Measurements from ENCODE around the gene DSP. TPM values are rescaled to one million over a fixed set of nuclear protein-coding genes. Genes with fewer than 3 reads are reported as not detected.

The DSP gene
- total RNA-seq, 1 donor from 2014 or later: 172 TPM

DNA sequence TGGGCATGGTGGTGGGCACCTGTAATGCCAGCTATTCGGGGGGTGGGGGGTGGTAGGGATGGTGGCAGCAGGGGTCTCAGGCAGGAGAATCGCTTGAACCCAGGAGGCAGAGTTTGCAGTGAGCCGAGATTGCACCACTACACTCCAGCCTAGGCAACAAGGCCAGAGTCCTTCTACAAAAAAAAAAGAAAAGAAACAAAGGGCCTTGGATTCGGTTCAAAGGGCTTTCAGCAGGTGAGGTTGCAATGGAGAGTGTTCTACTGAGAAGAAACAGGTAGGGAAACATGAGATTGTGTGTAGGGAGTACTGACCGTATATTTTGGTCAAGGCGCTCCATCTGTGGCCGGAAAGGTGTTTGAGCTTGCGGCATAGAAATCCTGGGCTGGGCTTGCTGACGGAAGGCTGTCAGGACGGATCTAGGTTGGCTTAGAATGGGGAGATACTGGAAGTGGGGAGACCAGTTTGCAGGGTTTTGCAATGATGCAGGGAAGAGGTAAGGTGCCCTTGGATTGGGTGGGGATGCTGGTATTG is 40.7 kb upstream of the DSP start:
- no peak for TF ChIP-seq CTCF (IDR thresholded peaks at IDR 0.05; ENCODE audit: unreplicated experiment)
- H3K27ac Mint-ChIP-seq: no peak overlapping the region

GRCh38 chr6:7502743-7503142 is 38.7 kb upstream of the DSP start:
- no peaks in the 10 kb centered on the region for H3K9me3 Mint-ChIP-seq
- H3K4me1 Mint-ChIP-seq: peaks cover 21% of the 10 kb centered on the region
- TF ChIP-seq CTCF (IDR thresholded peaks at IDR 0.05; ENCODE audit: unreplicated experiment): no peak
- DNase-seq (ENCODE audit: low spot score in 2 of 2, unreplicated experiment in 2 of 2): no peak
- no peaks in the 10 kb centered on the region for H3K27me3 Mint-ChIP-seq (ENCODE audit: low read depth)
- no peak overlapping the region for H3K4me3 Mint-ChIP-seq
- H3K27ac Mint-ChIP-seq: no peak overlapping the region
- no peaks in the 10 kb centered on the region for H3K36me3 Mint-ChIP-seq

More for the DNA sequence above, 40.7 kb upstream of the DSP start:
- Mint-ChIP-seq H3K36me3 (no peaks in the 10 kb centered on the region), H3K27me3 (ENCODE audit: low read depth) (no peaks in the 10 kb centered on the region), H3K9me3 (no peaks in the 10 kb centered on the region), H3K4me3 (no peak overlapping the region), H3K4me1 (peaks cover 18% of the 10 kb centered on the region)
- no peak for DNase-seq (ENCODE audit: low spot score in 2 of 2, unreplicated experiment in 2 of 2)

GRCh38 chr6:7504041-7504440 is 37.4 kb upstream of the DSP start:
- Mint-ChIP-seq H3K9me3 (no peaks in the 10 kb centered on the region), H3K4me1 (peaks cover 21% of the 10 kb centered on the region), H3K4me3 (no peak overlapping the region), H3K36me3 (no peaks in the 10 kb centered on the region), H3K27me3 (ENCODE audit: low read depth) (no peaks in the 10 kb centered on the region), H3K27ac (no peak overlapping the region)
- DNase-seq (ENCODE audit: low spot score in 2 of 2, unreplicated experiment in 2 of 2): no peak
- TF ChIP-seq CTCF (IDR thresholded peaks at IDR 0.05; ENCODE audit: unreplicated experiment): no peak

DNA sequence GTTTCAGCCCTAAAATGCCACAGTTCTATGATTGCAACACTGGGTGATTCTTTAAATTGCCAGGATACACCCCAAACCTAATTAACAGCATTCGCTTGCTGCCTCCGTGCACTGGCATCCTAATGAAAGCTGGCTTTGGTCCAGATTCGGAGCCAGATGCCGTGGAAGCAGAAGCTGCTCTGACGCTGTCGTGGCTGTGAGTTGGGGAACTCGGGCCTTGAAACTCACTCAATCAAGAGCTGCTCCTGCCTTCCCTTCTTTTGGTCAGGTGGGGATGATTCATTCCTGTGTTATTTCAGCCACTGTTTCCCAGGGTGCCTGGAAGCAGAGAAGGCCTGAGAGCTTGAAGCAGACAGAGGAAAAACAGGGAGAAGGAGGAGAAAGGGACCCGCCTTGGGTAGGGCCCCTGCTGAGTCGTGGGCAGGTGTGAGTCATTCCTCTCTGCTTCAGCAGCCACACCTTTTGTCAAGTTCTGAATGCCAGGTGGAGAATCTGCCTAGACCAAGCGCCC is 36.2 kb upstream of the DSP start:
- peak overlapping the region; percentile 22 for H3K4me3 Mint-ChIP-seq
- H3K27me3 Mint-ChIP-seq (ENCODE audit: low read depth): no peaks in the 10 kb centered on the region
- H3K9me3 Mint-ChIP-seq: no peaks in the 10 kb centered on the region
- peak in 1 of 2 experiments; percentile 47 for DNase-seq (ENCODE audit: low spot score in 2 of 2, unreplicated experiment in 2 of 2)
- H3K36me3 Mint-ChIP-seq: no peaks in the 10 kb centered on the region
- peaks cover 21% of the 10 kb centered on the region for H3K4me1 Mint-ChIP-seq
- no peak for TF ChIP-seq CTCF (IDR thresholded peaks at IDR 0.05; ENCODE audit: unreplicated experiment)
- H3K27ac Mint-ChIP-seq: peak overlapping the region; percentile 98

GRCh38 chr6:7507600-7507999 is 33.9 kb upstream of the DSP start:
- DNase-seq (ENCODE audit: low spot score in 2 of 2, unreplicated experiment in 2 of 2): no peak
- H3K9me3 Mint-ChIP-seq: no peaks in the 10 kb centered on the region
- no peak overlapping the region for H3K27ac Mint-ChIP-seq
- no peak for TF ChIP-seq CTCF (IDR thresholded peaks at IDR 0.05; ENCODE audit: unreplicated experiment)
- H3K36me3 Mint-ChIP-seq: no peaks in the 10 kb centered on the region
- H3K27me3 Mint-ChIP-seq (ENCODE audit: low read depth): no peaks in the 10 kb centered on the region
- no peak overlapping the region for H3K4me3 Mint-ChIP-seq
- peaks cover 23% of the 10 kb centered on the region for H3K4me1 Mint-ChIP-seq

DNA sequence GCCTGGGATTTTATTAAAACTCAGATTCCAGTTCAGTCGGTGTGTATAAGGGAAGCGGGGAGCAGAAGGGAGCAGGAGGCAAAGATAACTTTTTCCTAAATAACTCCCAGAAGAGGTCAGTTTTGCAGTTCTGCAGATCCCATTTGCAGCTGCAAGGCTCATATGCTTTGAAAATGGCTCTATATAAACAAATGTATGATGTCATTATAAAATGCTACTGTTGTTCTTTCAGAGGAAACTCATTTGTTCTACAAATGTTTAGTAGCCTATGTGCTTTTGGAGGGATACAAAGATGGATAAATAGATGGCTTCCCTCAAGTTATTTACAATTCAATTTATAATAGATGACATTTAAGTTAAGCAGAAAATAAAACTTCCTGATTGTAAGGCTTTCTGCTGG is 29.2 kb upstream of the DSP start:
- Mint-ChIP-seq H3K9me3 (no peaks in the 10 kb centered on the region), H3K4me3 (no peak overlapping the region), H3K27me3 (ENCODE audit: low read depth) (no peaks in the 10 kb centered on the region), H3K36me3 (no peaks in the 10 kb centered on the region), H3K27ac (no peak overlapping the region), H3K4me1 (peaks cover 5% of the 10 kb centered on the region)
- no peak for TF ChIP-seq CTCF (IDR thresholded peaks at IDR 0.05; ENCODE audit: unreplicated experiment)
- no peak for DNase-seq (ENCODE audit: low spot score in 2 of 2, unreplicated experiment in 2 of 2)
